HG02642 (cell line): ENCODE results near the gene ADGRA1.

Experiments
- ATAC-seq: cut with Tn5 transposase; IDR thresholded peaks from one replicate; pipeline ENCODE4 v1.9.1; 2021; ENCODE audit warnings: mild to moderate bottlenecking; ENCODE audit not compliant: unreplicated experiment, poor library complexity

ADGRA1 gene

GRCh38 chr10:133090654-133091053 is 2.9 kb downstream of the ADGRA1 start:
- ATAC-seq = no peak

GRCh38 chr10:133091316-133091715 is 3.6 kb downstream of the ADGRA1 start:
- ATAC-seq = no peak

- no peak for ATAC-seq
These were observed 5.6 kb downstream of the ADGRA1 start for GRCh38 chr10:133093291-133093690.

GRCh38 chr10:133094286-133094685 is 6.6 kb downstream of the ADGRA1 start:
- no peak for ATAC-seq

GRCh38 chr10:133094866-133095265 is 7.1 kb downstream of the ADGRA1 start:
- no peak for ATAC-seq

- ATAC-seq = no peak
These were observed 7.9 kb downstream of the ADGRA1 start for GRCh38 chr10:133095586-133095985.

GRCh38 chr10:133096616-133097269 is 9.0 kb downstream of the ADGRA1 start:
- ATAC-seq = no peak

GRCh38 chr10:133097418-133097817 is 9.7 kb downstream of the ADGRA1 start:
- ATAC-seq = no peak

- ATAC-seq = no peak
These were observed 10.2 kb downstream of the ADGRA1 start for GRCh38 chr10:133097961-133098360.

GRCh38 chr10:133098426-133099124 is 10.9 kb downstream of the ADGRA1 start:
- no peak for ATAC-seq

GRCh38 chr10:133099571-133099970 is 11.8 kb downstream of the ADGRA1 start:
- ATAC-seq = no peak

GRCh38 chr10:133100186-133100585 is 12.5 kb downstream of the ADGRA1 start:
- ATAC-seq = no peak

- no peak for ATAC-seq
These were observed 13.1 kb downstream of the ADGRA1 start for GRCh38 chr10:133100706-133101415.

- ATAC-seq = no peak
These were observed 13.7 kb downstream of the ADGRA1 start for GRCh38 chr10:133101416-133101810.

- ATAC-seq = no peak
These were observed 14.8 kb downstream of the ADGRA1 start for GRCh38 chr10:133102415-133103095.

- no peak for ATAC-seq
These were observed 15.7 kb downstream of the ADGRA1 start for GRCh38 chr10:133103311-133103910.

- ATAC-seq = no peak
These were observed 16.6 kb downstream of the ADGRA1 start for GRCh38 chr10:133104068-133104962.

- ATAC-seq = no peak
These were observed 17.4 kb downstream of the ADGRA1 start for GRCh38 chr10:133104963-133105640.
